GM21723 (cell line): ENCODE results near the gene SLC25A21.

Experiments
- ATAC-seq: cut with Tn5 transposase; IDR thresholded peaks from one replicate; pipeline ENCODE4 v1.9.1; 2021; ENCODE audit warnings: mild to moderate bottlenecking, moderate library complexity; ENCODE audit not compliant: unreplicated experiment

The SLC25A21 gene

GRCh38 chr14:36791402-36791801 lies 381.0 kb downstream of the SLC25A21 start:
- no peak for ATAC-seq

GRCh38 chr14:36785511-36785910 lies 386.9 kb downstream of the SLC25A21 start:
- ATAC-seq, result no peak

- ATAC-seq, result no peak
Observed at GRCh38 chr14:36784541-36784940, 387.9 kb downstream of the SLC25A21 start.

GRCh38 chr14:36781897-36782296 lies 390.5 kb downstream of the SLC25A21 start:
- ATAC-seq, result no peak

GRCh38 chr14:36773558-36773957 lies 398.8 kb downstream of the SLC25A21 start:
- ATAC-seq, result no peak

GRCh38 chr14:36773136-36773540 lies 399.3 kb downstream of the SLC25A21 start:
- ATAC-seq, result no peak

- no peak for ATAC-seq
Observed at GRCh38 chr14:36771028-36771640, 401.3 kb downstream of the SLC25A21 start.

GRCh38 chr14:36768638-36769337 lies 403.6 kb downstream of the SLC25A21 start:
- ATAC-seq, result no peak

GRCh38 chr14:36767603-36768281 lies 404.7 kb downstream of the SLC25A21 start:
- ATAC-seq, result no peak

- no peak for ATAC-seq
Observed at GRCh38 chr14:36766974-36767373, 405.4 kb downstream of the SLC25A21 start.

GRCh38 chr14:36757734-36758601 lies 414.4 kb downstream of the SLC25A21 start:
- ATAC-seq, result no peak

GRCh38 chr14:36756226-36756625 lies 416.2 kb downstream of the SLC25A21 start:
- no peak for ATAC-seq

GRCh38 chr14:36755756-36756155 lies 416.6 kb downstream of the SLC25A21 start:
- ATAC-seq, result no peak

GRCh38 chr14:36751920-36752319 lies 420.5 kb downstream of the SLC25A21 start:
- no peak for ATAC-seq

GRCh38 chr14:36751106-36751505 lies 421.3 kb downstream of the SLC25A21 start:
- no peak for ATAC-seq

GRCh38 chr14:36750244-36750643 lies 422.2 kb downstream of the SLC25A21 start:
- ATAC-seq, result no peak

- no peak for ATAC-seq
Observed at GRCh38 chr14:36748610-36749213, 423.7 kb downstream of the SLC25A21 start.

- no peak for ATAC-seq
Observed at GRCh38 chr14:36747411-36748184, 424.8 kb downstream of the SLC25A21 start.

- no peak for ATAC-seq
Observed at GRCh38 chr14:36746872-36747271, 425.5 kb downstream of the SLC25A21 start.

- no peak for ATAC-seq
Observed at GRCh38 chr14:36741858-36742257, 430.5 kb downstream of the SLC25A21 start.
